Effector memory CD8-positive, alpha-beta T cell (primary cell): Measurements from ENCODE around the gene STRIP2.
A peak's percentile ranks its signal among the peaks of the same experiment; 100 is the strongest.
"Not testable (repeated sequence)": the region's sequence is repeated elsewhere in the genome, so short reads cannot be mapped to it uniquely, and the experiment has no call there.

ENCODE experiments used
- ATAC-seq: fragments of 150-1000 bp; cut with Tn5 transposase; replicated peaks from 2 replicates; pipeline ENCODE4 v1.10.0; 2021; ENCODE audit warnings: mild to moderate bottlenecking, moderate library complexity
- DNase-seq, 3 experiments: peaks; one replicate each; pipeline ENCODE4 v3.0.0; 2021
- H3K27ac Mint-ChIP-seq, 2 donors: one replicate each; pipeline ENCODE4 v1.8.0; 2022; ENCODE audit warnings: mild to moderate bottlenecking in 2 of 2, mixed read lengths in 2 of 2, moderate library complexity in 2 of 2
- H3K27me3 Mint-ChIP-seq, 2 donors: one replicate each; pipeline ENCODE4 v1.8.0; 2022; ENCODE audit warnings: mixed read lengths in 2 of 2
- H3K36me3 Mint-ChIP-seq: one replicate; pipeline ENCODE4 v1.8.0; 2022; ENCODE audit warnings: mild to moderate bottlenecking, moderate library complexity, mixed read lengths; ENCODE audit not compliant: insufficient read depth
- H3K4me1 Mint-ChIP-seq, 2 donors: one replicate each; pipeline ENCODE4 v1.8.0; 2022; ENCODE audit warnings: low read depth in 2 of 2, mixed read lengths in 2 of 2
- H3K4me3 Mint-ChIP-seq, 2 donors: one replicate each; pipeline ENCODE4 v1.8.0; 2022; ENCODE audit warnings: mild to moderate bottlenecking in 2 of 2, mixed read lengths in 2 of 2, moderate library complexity in 2 of 2
- H3K9me3 Mint-ChIP-seq, 2 donors: one replicate each; pipeline ENCODE4 v1.8.0; 2022; ENCODE audit warnings: mixed read lengths in 2 of 2

Gene STRIP2

DNA sequence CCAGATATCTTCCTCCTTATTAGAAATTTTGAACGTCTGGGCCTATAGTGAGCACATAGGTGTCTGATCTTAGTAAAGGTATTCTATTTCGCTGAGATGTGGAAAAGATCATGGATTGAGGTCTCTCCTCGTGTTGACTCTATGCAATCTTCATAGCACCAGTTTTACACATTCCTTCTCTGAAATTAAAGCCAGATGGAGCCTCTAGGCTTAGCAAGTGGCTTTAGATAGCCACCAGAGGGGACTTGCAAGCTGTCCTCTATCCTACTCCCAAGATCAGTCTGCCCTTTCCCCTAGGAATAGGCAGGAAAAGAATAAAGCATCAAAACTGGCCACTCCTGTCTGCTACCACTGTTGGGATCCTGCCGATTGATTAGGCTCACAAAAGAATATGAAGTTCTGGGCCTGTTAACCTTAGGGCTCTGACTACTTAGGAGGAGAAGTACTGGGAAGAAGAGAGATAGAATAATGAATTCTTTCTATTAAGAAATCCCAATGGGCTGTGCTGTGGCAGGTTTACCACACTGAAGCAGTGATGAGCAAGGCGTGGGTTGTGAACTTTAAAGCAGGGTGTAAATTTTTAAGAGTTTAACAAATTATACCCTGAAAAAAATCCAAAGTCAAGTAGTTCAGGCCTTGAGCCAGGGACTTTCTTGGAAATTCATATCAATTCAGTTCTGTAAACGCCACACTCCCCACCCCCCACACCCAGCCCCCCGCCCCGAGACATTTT, 2.2 kb upstream of the STRIP2 start:
- Mint-ChIP-seq H3K36me3 (peaks cover 6% of the 10 kb centered on the region), H3K4me3 (no peak overlapping the region), H3K9me3 (no peaks in the 10 kb centered on the region), H3K27ac (no peak overlapping the region), H3K27me3 (peaks cover 19 to 37% of the 10 kb centered on the region in 2 donors), H3K4me1 (peaks cover 16% of the 10 kb centered on the region in 2 donors)
- DNase-seq (no peak), ATAC-seq (no peak)

- Mint-ChIP-seq H3K27ac (peak overlapping the region in 1 of 2 donors; percentile 26), H3K4me3 (peak overlapping the region; percentile 94 to 96), H3K4me1 (peaks cover 16% of the 10 kb centered on the region in 2 donors), H3K27me3 (peaks cover 19 to 37% of the 10 kb centered on the region in 2 donors), H3K9me3 (no peaks in the 10 kb centered on the region), H3K36me3 (peaks cover 6% of the 10 kb centered on the region)
- ATAC-seq (no peak), DNase-seq (no peak)
Measured at GRCh38 chr7:129434675-129435318, 565 bp downstream of the STRIP2 start.

DNA sequence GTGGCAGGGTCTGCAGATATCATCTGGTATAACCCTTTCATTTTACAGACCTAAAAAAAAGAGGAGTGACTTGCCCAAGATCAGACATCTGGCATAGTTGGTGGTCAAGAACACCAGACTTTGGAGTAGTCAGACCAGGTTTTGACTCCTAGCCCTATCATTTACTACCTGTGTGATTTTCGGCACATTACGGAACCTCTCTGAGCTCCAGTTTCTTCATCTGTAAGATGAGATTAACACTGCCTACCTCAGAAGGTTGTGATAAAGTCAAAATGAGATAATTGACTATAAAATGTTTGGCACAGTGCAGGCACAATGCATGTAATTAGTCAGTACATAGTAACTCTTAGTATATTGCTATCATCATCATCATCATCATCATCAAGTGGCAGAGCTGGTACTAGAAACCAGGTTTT, 1.2 kb downstream of the STRIP2 start:
- DNase-seq = no peak
- peaks cover 6% of the 10 kb centered on the region for H3K36me3 Mint-ChIP-seq
- peaks cover 16% of the 10 kb centered on the region in 2 donors for H3K4me1 Mint-ChIP-seq
- H3K27me3 Mint-ChIP-seq = peaks cover 19 to 37% of the 10 kb centered on the region in 2 donors
- ATAC-seq = no peak
- no peak overlapping the region for H3K27ac Mint-ChIP-seq
- no peaks in the 10 kb centered on the region for H3K9me3 Mint-ChIP-seq
- H3K4me3 Mint-ChIP-seq = peak overlapping the region; percentile 94 to 96

GRCh38 chr7:129436335-129436923, 2.2 kb downstream of the STRIP2 start:
- ATAC-seq (no peak), DNase-seq (no peak)
- Mint-ChIP-seq H3K36me3 (peaks cover 6% of the 10 kb centered on the region), H3K9me3 (no peaks in the 10 kb centered on the region), H3K27ac (no peak overlapping the region), H3K4me3 (no peak overlapping the region), H3K27me3 (peaks cover 19 to 37% of the 10 kb centered on the region in 2 donors), H3K4me1 (peaks cover 16% of the 10 kb centered on the region in 2 donors)

GRCh38 chr7:129437190-129437589, 3.0 kb downstream of the STRIP2 start:
- no peak for DNase-seq
- no peak overlapping the region for H3K4me3 Mint-ChIP-seq
- H3K36me3 Mint-ChIP-seq = peaks cover 6% of the 10 kb centered on the region
- H3K9me3 Mint-ChIP-seq = no peaks in the 10 kb centered on the region
- no peak overlapping the region for H3K27ac Mint-ChIP-seq
- ATAC-seq = no peak
- peaks cover 16% of the 10 kb centered on the region in 2 donors for H3K4me1 Mint-ChIP-seq
- H3K27me3 Mint-ChIP-seq = peaks cover 19 to 37% of the 10 kb centered on the region in 2 donors

DNA sequence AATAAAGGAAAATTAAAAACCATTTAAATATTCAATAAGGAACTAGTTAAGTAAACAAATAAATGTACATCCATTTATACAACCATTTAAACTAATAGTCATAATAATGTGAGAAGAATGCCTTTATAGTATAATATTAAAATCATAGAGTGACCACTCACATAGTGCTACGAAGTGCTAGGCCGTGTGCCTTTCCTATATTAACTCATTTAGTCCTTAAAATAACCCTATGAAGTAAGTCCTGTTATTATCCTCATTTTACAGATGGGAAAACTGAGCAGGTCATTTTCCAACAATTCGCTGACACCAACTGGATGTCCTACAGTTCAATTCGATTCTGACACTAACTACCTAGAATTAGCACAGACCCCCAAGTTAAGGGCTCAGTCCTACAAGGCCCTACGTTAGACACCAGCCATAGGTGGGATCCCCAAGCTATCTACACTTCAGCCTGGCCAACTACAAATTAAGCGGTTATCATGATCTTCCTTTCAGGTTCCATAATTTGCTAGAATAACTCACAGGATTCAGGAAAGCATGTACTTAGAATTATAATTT, 4.1 kb downstream of the STRIP2 start:
- DNase-seq = no peak
- Mint-ChIP-seq H3K27ac (no peak overlapping the region), H3K4me1 (peaks cover 14 to 15% of the 10 kb centered on the region in 2 donors), H3K9me3 (no peaks in the 10 kb centered on the region), H3K4me3 (no peak overlapping the region), H3K36me3 (peaks cover 6% of the 10 kb centered on the region), H3K27me3 (peaks cover 9 to 25% of the 10 kb centered on the region in 2 donors)
- no peak for ATAC-seq

- Mint-ChIP-seq H3K27me3 (peaks cover 7 to 23% of the 10 kb centered on the region in 2 donors), H3K36me3 (peaks cover 4% of the 10 kb centered on the region), H3K4me1 (peaks cover 7 to 8% of the 10 kb centered on the region in 2 donors), H3K4me3 (no peak overlapping the region), H3K9me3 (no peaks in the 10 kb centered on the region), H3K27ac (no peak overlapping the region)
- ATAC-seq (no peak), DNase-seq (no peak)
Measured at GRCh38 chr7:129438839-129439651, 4.8 kb downstream of the STRIP2 start.

DNA sequence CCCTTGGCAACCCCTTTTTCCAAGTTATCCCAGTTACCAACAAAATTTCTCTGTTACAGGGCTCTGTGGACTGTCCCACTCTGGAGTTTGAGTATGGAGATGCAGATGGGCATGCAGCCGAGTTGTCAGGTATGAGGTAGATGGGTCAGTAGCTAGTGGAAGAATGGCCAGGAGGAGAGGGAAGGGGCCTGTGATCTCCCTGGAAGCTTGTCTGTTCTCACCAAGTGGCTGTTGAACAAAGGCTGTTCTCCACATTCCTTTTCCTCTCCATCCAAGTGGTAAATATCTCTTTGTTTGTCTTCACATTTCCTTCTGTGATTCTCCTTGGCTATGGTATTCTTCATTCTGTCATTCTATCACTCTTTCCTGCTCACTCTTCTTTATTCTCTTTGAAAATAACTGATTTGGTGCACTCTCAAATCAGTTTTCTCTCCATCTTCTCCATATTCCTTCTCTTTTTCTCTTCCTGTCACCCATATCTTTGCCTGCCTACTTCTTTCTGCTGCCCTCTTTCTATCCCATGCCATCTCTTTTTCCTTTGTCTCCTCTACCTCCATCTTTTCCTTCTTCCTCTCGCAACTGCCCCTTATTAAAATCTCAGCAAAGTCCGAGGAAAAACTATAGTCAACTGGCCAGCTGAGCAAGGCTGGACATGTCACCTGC, 5.9 kb downstream of the STRIP2 start:
- ATAC-seq (no peak), DNase-seq (no peak)
- H3K27ac Mint-ChIP-seq = no peak overlapping the region
- H3K27me3 Mint-ChIP-seq = peaks cover 3 to 17% of the 10 kb centered on the region in 2 donors
- H3K36me3 Mint-ChIP-seq = no peaks in the 10 kb centered on the region
- H3K9me3 Mint-ChIP-seq = no peaks in the 10 kb centered on the region
- peaks cover 3% of the 10 kb centered on the region in 2 donors for H3K4me1 Mint-ChIP-seq
- no peak overlapping the region for H3K4me3 Mint-ChIP-seq

DNA sequence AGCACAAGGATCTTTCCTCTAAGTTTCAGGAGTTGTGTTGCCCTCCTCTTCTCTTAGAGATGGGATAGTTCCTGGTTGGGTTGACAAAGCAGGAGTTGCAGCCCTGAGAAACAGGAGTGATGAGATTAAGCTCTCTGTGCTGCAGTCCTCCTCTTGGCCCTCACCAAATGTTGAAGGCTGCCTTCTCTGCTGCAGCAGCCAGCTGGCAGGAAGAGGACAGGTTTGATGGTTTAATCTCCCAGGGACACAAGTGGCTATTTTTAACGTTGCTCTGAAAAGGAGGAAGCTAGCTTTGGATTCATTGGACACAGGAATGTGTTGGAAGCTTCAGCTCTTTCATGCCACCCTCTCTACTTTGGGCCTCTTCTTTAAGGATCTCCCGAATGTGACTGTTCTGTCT, 9.4 kb downstream of the STRIP2 start:
- Mint-ChIP-seq H3K4me3 (no peak overlapping the region), H3K9me3 (no peaks in the 10 kb centered on the region), H3K27me3 (no peaks in the 10 kb centered on the region), H3K4me1 (no peaks in the 10 kb centered on the region), H3K36me3 (no peaks in the 10 kb centered on the region), H3K27ac (no peak overlapping the region)
- DNase-seq = no peak
- no peak for ATAC-seq

DNA sequence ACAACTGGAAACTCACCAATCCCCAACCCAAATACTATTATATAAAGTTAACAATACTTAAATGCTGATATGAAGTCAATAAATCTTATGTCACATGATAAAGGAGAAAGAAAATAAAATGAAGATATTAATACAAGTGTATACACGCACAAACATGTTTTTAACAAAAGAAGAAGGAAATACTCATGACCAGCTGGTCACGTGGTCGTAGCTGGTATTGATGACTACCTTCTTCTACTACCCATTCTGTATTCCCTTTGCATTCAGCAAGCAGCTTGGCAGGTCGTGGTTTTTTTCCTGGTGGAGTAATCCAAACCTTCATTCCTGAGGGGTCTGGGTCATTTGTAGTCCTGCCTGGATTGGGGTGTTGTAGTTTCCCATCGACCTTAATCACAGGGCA, 10.5 kb downstream of the STRIP2 start:
- not testable (repeated sequence) for H3K4me3 Mint-ChIP-seq, DNase-seq, H3K27me3 Mint-ChIP-seq, H3K27ac Mint-ChIP-seq, ATAC-seq, H3K9me3 Mint-ChIP-seq, H3K36me3 Mint-ChIP-seq, H3K4me1 Mint-ChIP-seq

GRCh38 chr7:129446925-129447324, 12.7 kb downstream of the STRIP2 start:
- ATAC-seq, H3K36me3 Mint-ChIP-seq, H3K9me3 Mint-ChIP-seq, DNase-seq, H3K27ac Mint-ChIP-seq, H3K4me1 Mint-ChIP-seq, H3K27me3 Mint-ChIP-seq, H3K4me3 Mint-ChIP-seq: not testable (repeated sequence)

GRCh38 chr7:129447445-129447844, 13.2 kb downstream of the STRIP2 start:
- not testable (repeated sequence) for ATAC-seq, DNase-seq, H3K4me1 Mint-ChIP-seq, H3K27me3 Mint-ChIP-seq, H3K27ac Mint-ChIP-seq, H3K36me3 Mint-ChIP-seq, H3K9me3 Mint-ChIP-seq, H3K4me3 Mint-ChIP-seq

GRCh38 chr7:129448608-129449007, 14.4 kb downstream of the STRIP2 start:
- H3K4me1 Mint-ChIP-seq, H3K4me3 Mint-ChIP-seq, DNase-seq, H3K36me3 Mint-ChIP-seq, H3K27me3 Mint-ChIP-seq, H3K27ac Mint-ChIP-seq, H3K9me3 Mint-ChIP-seq, ATAC-seq: not testable (repeated sequence)
